HEK293T (cell line): ENCODE results near the gene MROH2A.

ENCODE experiments used
- BHLHE40 ChIP-seq: fragments of 450-650 bp; IDR thresholded peaks from 2 replicates; pipeline ENCODE4 v1.6.1; 2016; ENCODE audit warnings: mild to moderate bottlenecking, moderate library complexity, borderline replicate concordance
- ELF4 ChIP-seq: fragments of 450-650 bp; IDR thresholded peaks from 2 replicates; pipeline ENCODE4 v1.6.1; 2017; ENCODE audit warnings: antibody characterized with exemption
- FOXA1 ChIP-seq: fragments of 450-650 bp; IDR thresholded peaks from 2 replicates; pipeline ENCODE4 v1.6.1; 2016; ENCODE audit warnings: mild to moderate bottlenecking
- NFRKB ChIP-seq: fragments of 450-650 bp; IDR thresholded peaks from 2 replicates; pipeline ENCODE4 v1.6.1; 2016; ENCODE audit warnings: mild to moderate bottlenecking, moderate library complexity
- PKNOX1 ChIP-seq: fragments of 450-650 bp; IDR thresholded peaks from 2 replicates; pipeline ENCODE4 v1.6.1; 2016
- SP1 ChIP-seq: fragments of 450-650 bp; IDR thresholded peaks from 2 replicates; pipeline ENCODE4 v1.6.1; 2017
- TARDBP ChIP-seq: fragments of 450-650 bp; IDR thresholded peaks from 2 replicates; pipeline ENCODE4 v1.6.1; 2016
- ZNF384 ChIP-seq: fragments of 450-650 bp; IDR thresholded peaks from 2 replicates; pipeline ENCODE4 v1.6.1; 2016

- TF ChIP-seq NFRKB (no peak), ELF4 (no peak), ZNF384 (no peak), SP1 (no peak), BHLHE40 (no peak), TARDBP (no peak), FOXA1 (no peak), PKNOX1 (no peak)
Observed at GRCh38 chr2:233810385-233810784, 32.3 kb downstream of the MROH2A start.
